A549 treated with DMSO at 1 μM for 4 hours (cell line): ENCODE data around the gene SPTSSA. TPM values are rescaled to one million over a fixed set of nuclear protein-coding genes. Genes with fewer than 3 reads are reported as not detected.

Experiments used
- total RNA-seq: library from RNA; stranded (reverse); fragments of 200-300 nt; extraction: Qiagen RNA extraction; gene quantifications from 5 replicates; pipeline ENCODE4 v1.2.3, GENCODE V29; 2022; ENCODE audit warnings: low read depth

SPTSSA gene, protein sequence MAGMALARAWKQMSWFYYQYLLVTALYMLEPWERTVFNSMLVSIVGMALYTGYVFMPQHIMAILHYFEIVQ
- 17.4 to 32.4 TPM (median 29.8 TPM) in 5 replicates for total RNA-seq

DNA sequence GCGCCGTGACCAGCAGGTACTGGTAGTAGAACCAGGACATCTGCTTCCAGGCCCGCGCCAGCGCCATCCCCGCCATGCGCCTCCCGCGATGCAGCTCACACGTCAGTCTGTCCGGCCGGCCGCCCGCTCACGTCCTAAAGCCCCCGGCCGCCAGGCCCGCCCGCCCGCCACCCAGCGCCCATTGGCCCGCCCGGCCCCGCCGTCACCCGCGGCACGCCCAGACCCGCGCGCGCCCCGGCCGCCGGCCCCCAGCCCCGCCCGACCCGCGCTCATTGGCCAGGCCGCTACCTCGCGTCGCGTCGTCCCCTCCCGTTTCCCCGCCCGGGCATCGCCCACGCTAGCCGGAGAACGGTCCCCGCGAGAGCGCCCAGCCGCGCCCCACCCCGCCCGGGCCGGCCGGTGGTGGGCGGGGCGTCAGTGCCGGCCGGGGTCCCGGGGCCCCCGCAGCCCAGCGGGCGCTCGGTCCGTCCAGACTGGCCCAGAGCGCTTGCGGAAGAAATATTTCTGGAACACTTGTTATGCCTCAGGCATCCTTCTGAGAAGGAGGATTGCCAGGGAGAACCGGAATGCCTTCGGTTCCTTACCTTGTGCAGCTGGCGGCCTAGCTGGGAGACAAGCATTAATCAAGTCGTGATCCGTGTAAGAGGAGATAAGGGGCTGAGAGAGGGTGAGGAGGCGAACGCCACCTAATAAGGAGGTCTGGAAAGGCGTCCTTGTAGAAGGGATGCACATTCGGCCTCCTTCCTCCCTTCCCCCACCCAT, at the start of gene SPTSSA:
TSS of gene SPTSSA (minus strand) at position 109 of the 762 bp plus-strand sequence. CDS start at position 76, 33 bp downstream.

Other genes starting within 250 kb of the SPTSSA start
- 33.6 to 47.5 TPM (median 39.6 TPM) in 5 replicates for gene EAPP, start 77.5 kb upstream of the SPTSSA start, total RNA-seq
- gene SNX6, start 167.9 kb upstream of the SPTSSA start, total RNA-seq, result 72.2 to 90.7 TPM (median 84.6 TPM) in 5 replicates